ENCODE data around the gene ATG101.

ATG101 gene

GRCh38 chr12:52042706-52043385, 26.9 kb upstream of the ATG101 start:
- no peak for DNase-seq

GRCh38 chr12:52043386-52044212, 26.2 kb upstream of the ATG101 start:
- DNase-seq: no peak

- no peak for DNase-seq
Observed at GRCh38 chr12:52044292-52044983, 25.3 kb upstream of the ATG101 start.

- no peak for DNase-seq
Observed at GRCh38 chr12:52045794-52046199, 24.0 kb upstream of the ATG101 start.

- DNase-seq: no peak
Observed at GRCh38 chr12:52046859-52047258, 22.9 kb upstream of the ATG101 start.

- no peak for DNase-seq
Observed at GRCh38 chr12:52049286-52049685, 20.5 kb upstream of the ATG101 start.

- no peak for DNase-seq
Observed at GRCh38 chr12:52049688-52050087, 20.1 kb upstream of the ATG101 start.

GRCh38 chr12:52050116-52050757, 19.5 kb upstream of the ATG101 start:
- DNase-seq: peak; percentile 70

GRCh38 chr12:52050758-52051541, 18.8 kb upstream of the ATG101 start, which contains the start of gene NR4A1:
NR4A1 (plus strand) TSS chr12:52051442; CDS start chr12:52054329, 2,887 bp downstream.
- peak; percentile 99 for DNase-seq

- peak; percentile 55 for DNase-seq
Observed at GRCh38 chr12:52052468-52053186, 17.2 kb upstream of the ATG101 start.

GRCh38 chr12:52053536-52054209, 16.1 kb upstream of the ATG101 start:
- no peak for DNase-seq

- no peak for DNase-seq
Observed at GRCh38 chr12:52054231-52054832, 15.4 kb upstream of the ATG101 start.

- DNase-seq: no peak
Observed at GRCh38 chr12:52054833-52055730, 14.7 kb upstream of the ATG101 start.

- DNase-seq: no peak
Observed at GRCh38 chr12:52055731-52056711, 13.8 kb upstream of the ATG101 start.

GRCh38 chr12:52056801-52057637, 12.8 kb upstream of the ATG101 start:
- peak; percentile 23 for DNase-seq

- DNase-seq: peak; percentile 15
Observed at GRCh38 chr12:52057638-52058576, 11.9 kb upstream of the ATG101 start.

All from CD4-positive, alpha-beta T cell treated with Interleukin-12 subunit alpha and Interleukin-12 subunit beta, for 1 hour (primary cell).